Limb (tissue), 2 donors: Measurements from ENCODE around the gene MYO18B.

Experiments used
- DNase-seq, 2 donors: peaks; one replicate each; pipeline ENCODE4 v3.0.0-alpha.2; 2016; ENCODE audit errors: extremely low spot score in 2 of 2

MYO18B gene

GRCh38 chr22:25818541-25818940 lies 76.6 kb downstream of the MYO18B start:
- no peak for DNase-seq

GRCh38 chr22:25822344-25822743 lies 80.4 kb downstream of the MYO18B start:
- no peak for DNase-seq

DNA sequence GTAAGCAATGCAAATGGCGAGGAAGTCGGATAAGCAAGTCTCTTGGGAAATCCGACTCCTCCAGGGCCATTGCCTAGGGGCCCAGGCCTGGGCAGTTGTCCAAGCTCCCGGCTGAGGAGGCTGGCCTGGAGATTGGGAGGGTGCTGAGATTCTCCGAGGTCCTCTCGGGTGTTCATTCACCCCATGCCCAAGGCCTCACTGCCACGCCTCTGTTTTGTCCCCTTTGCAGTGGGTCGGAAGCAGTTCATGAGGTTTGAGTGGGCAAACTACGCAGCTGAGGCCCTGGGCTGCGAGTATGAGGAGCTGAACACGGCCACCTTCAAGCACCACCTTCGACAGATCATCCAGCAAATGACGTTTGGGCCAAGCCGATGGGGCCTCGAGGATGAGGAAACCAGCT lies 81.3 kb downstream of the MYO18B start:
- no peak for DNase-seq

- DNase-seq: peak in 1 of 2 donors; percentile 48
Measured at GRCh38 chr22:25824828-25825423, 82.9 kb downstream of the MYO18B start.

- no peak for DNase-seq
Measured at GRCh38 chr22:25827415-25827814, 85.4 kb downstream of the MYO18B start.

DNA sequence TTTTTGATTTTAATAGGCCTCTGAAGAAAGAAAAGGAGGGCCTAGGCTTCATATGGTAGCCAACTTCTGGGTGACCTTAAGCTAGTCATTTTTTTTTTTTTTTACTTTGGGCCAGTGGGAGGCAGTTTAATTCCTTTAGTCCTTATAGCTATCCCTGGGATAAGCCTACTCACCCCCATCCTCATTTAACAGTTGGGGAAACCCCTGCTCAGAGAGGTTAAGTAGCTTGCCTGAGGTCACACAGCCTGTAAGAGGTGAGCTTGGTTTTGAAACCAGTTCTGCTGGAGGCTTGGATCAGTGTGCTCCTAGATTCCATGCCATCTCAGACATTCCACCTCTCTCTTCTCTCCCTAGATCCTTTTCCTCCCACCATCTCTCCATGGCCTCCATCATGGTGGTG lies 86.4 kb downstream of the MYO18B start:
- DNase-seq: no peak

- DNase-seq: no peak
Measured at GRCh38 chr22:25829237-25829636, 87.2 kb downstream of the MYO18B start.

DNA sequence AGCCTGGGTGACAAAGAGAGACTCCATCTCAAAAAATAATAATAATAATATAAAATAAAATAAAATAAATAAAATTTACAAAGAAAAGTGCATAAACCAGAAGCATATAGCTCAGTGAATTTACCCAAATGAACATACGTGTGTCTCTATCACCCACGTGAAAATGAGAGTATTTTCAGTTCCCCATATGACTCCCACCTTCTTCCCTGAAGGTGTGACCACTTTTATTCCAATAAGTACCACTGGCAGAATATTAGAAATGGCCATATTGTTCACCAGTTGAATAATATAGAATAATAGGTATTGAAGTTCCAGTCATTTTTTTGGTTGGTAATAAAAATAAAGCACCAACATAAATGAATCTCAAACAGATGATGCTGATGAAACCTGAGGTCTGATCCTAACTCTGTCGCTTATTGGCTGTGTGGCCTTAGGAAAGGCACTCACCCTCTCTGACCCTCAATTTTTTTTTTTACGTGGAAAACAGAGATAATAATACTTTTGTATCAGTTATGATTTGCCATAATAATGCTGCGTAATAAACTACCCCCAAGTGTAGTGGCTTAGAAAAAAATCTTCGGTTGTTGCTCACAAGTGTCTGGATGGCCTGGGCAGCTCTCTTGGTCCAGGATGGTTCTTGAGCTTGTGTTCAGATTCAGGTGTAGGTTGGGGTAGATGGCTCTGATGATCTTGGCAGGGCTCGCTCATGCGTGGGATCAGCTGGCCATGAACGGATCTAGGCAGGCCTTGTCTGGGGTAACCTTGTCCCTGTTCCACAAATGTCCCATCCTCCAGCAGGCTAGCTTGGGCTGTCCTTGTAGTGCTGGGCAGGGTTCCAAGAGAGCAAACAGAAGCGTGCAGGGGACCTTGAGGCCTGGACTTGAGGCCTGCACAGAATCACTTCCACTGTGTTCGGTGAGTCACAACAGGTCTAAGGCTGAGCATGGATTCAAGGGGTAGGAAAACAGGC lies 88.1 kb downstream of the MYO18B start:
- no peak for DNase-seq

DNA sequence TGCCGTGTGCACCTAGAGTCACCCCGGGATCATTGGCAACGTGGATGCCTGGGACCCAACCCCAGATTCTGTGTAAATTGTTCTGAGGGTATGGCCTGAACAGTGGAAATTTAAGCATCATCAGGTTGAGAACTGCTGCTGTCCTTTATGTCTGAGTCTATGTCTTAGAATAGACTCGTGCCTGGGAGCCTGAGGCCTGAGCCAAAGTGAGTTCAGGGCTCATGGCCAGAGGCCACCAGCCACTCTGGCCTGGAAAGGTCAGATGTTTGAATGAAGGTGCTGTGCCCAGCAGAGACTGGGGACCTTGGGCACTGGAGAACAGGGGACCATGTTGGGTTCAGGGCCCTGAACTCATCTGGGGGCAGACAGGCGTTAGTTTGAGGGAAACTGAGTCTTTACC lies 91.1 kb downstream of the MYO18B start:
- DNase-seq: no peak

DNA sequence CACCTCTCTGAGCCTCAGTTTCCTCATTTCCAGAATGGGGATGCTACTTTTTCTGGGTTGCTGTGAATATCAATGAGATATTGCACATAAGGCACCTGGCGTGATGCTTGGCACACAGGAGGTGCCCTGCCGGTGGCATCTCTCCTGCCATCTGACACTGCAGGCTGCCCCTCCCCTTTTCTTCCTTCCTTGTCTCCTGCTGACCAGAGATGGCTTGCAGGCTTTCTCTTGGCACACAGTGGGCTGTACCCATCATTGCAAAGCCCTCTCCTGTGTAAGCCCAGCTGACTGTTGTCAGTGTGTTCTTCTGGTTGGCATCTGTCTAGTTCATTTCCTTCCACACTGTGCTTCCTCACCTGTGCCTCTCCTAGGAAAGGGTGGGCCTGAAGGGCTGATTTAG lies 91.7 kb downstream of the MYO18B start:
- no peak for DNase-seq

GRCh38 chr22:25834490-25834889 lies 92.5 kb downstream of the MYO18B start:
- DNase-seq: no peak

DNA sequence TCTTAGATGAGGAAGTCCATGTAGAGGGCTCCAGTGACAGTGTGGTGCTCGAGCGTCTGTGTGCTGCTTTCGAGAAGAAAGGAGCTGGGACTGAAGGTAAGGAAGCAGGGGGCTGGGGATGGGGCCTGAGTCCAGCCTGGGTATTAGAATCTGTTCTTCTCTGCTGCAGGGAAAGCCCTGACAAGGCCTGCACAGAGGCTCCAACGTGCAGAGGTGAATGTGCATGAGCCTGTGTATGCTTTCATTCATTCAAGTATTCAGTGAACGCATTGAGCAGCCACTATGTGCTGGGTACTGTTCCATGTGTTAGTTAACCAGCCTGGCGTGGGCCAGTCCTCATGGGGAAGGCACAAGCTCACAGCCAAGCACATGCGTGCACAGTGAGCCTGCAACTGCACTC lies 93.4 kb downstream of the MYO18B start:
- DNase-seq: no peak

- DNase-seq: no peak
Measured at GRCh38 chr22:25837288-25837900, 95.4 kb downstream of the MYO18B start.

DNA sequence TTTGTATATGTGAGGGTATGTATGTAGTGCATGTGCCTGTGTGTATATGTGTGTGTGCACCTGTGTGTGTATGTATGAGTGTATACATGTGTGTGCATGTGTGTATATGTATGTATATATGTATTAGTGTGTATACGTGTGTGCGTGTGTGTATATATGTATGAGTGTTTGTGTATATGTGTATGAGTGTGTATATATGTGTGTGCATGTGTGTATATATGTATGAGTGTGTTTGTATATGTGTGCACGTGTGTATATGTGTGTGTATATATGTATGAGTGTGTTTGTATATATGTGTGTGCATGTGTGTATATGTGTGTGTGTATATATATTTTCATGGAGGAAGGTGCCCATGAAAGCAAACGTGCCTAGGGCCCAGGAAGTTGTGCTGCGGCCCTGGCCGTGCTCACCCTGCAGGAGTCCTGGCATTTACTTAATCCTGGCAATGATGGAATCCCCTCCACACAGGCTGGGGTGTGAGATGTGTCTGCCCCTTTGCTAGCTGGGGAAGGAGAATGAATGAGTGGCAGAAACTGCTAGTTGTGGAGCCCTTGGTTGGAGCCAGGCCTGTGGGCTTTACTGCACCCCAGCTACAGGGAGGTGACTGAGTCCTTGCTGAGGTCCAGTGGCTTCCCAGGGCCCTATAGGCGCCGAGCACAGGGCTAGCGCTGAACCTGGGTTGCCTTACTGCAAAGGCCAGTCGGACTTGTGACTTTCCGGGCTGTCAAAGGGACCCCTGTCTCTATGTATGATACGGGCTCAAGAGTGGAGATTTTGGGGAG lies 97.2 kb downstream of the MYO18B start:
- DNase-seq: no peak

- no peak for DNase-seq
Measured at GRCh38 chr22:25839755-25840154, 97.8 kb downstream of the MYO18B start.

DNA sequence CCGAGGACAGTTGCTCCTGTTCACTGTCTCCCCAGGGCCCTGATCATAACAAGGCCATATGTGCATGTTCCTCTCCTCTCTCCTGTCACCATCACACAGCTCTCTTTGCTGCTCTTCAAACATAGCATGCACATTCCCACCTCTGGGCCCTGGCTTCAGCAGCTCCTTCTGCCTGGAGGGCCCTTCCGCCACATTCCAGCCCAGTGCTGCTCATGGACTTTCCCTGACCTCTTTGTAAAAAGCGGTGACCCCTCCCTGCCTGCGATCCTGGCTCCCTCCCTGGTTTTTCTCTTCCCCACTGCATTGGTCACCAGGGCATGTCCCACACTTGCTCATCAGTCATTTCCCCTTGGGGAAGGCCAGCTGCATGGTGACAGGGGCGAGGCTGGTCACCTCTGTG lies 98.2 kb downstream of the MYO18B start:
- DNase-seq: no peak

- DNase-seq: no peak
Measured at GRCh38 chr22:25840891-25841290, 98.9 kb downstream of the MYO18B start.

GRCh38 chr22:25841775-25842174 lies 99.8 kb downstream of the MYO18B start:
- DNase-seq: no peak

DNA sequence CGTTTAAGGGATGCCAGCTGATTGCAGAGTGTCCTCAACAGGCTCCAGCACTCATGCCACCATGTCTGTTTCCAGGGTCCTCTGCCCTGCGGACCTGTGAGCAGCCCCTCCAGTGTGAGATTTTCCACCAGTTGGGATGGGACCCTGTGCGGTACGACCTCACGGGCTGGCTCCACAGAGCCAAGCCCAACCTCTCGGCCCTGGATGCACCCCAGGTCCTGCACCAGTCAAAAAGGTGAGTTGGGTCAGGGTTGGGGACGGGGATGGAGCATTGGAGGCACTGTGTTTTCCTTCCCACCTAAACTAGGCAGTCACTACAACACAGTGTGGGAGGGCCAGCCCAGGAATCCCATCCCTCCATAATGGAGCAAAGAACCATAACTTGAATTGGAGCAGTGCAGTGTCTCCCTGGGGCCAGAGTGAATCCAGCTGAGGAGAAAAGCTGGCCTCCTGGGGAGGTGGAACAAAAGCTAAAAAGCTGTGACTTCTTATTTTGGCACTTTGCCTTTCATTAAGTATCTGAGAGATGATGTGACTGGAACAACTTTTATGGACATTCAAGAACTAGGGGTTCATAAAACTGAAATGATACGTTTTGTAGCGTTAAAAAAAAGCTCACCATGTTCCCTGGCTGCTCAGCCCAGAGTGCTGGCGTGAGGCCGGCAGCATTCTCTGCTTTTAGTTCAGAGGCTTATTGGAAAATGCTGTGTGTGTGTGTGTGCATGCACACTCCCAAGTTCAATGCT lies 101.8 kb downstream of the MYO18B start:
- no peak for DNase-seq

DNA sequence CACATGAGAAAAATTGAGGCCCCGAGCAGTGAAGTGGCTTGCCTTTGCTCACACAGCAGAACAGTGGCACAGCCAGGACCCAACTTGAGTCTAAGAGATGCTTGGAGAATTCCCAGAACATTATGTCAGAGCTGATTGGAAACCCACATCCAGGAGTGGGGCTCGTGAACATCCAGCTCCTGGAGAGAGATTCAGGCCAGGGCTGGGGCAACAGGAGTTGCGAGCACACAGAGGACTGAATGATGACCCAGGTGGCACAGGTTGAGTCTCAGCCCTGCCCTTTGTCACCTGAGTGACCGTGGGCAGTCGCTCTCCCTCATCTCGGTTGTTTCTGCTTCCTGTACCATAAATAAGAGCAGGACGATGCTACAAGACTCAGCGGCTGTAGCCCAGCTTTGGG lies 102.6 kb downstream of the MYO18B start:
- DNase-seq: no peak
